Inflammatory macrophage treated with lipopolysaccharide for 4 hours (primary cell): ENCODE measurements around the gene HDHD5.
"Not testable (repeated sequence)": the region's sequence is repeated elsewhere in the genome, so short reads cannot be mapped to it uniquely, and the experiment has no call there.

ENCODE experiments used
- DNase-seq: peaks from one replicate; pipeline ENCODE4 v3.0.0-alpha.2; 2020

HDHD5 gene

DNA sequence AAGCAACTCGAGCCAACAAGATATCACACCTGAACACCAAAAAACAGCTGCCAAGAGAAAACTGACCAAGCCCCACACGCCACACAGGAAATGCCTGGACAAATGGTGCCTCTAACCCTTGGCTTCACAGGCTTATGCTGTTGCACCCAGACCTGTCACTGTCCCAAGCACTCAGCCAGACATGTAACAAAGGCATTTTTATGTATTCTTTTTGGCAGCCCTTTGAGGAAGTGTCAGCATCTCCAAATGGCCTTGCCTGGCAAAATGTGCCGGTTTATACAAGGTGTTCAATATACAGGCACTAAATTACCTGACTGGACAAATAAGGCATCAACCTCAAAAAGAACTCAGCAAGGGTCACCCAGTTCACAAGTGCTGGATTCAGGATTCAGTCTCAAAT is 6.1 kb downstream of the HDHD5 start:
- DNase-seq: no peak

DNA sequence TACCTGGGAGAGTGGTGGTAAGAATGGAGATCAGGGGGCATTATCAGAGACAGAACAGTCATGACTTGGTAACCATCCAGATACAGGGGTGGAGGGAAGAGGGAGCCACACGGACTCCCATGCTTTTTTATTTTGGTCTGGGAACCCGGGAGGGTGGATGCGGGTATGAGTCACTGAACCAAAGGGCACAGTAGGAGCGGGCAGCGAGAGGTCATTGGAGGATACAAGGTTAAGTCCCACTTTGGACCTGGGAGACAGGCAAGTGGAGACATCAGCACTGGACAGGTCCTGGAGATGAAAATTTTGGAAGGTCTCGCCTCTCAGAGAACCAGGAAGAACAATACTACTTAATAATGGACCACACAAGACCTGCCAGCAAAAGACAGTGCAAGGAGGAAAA is 6.7 kb downstream of the HDHD5 start:
- DNase-seq: no peak

DNA sequence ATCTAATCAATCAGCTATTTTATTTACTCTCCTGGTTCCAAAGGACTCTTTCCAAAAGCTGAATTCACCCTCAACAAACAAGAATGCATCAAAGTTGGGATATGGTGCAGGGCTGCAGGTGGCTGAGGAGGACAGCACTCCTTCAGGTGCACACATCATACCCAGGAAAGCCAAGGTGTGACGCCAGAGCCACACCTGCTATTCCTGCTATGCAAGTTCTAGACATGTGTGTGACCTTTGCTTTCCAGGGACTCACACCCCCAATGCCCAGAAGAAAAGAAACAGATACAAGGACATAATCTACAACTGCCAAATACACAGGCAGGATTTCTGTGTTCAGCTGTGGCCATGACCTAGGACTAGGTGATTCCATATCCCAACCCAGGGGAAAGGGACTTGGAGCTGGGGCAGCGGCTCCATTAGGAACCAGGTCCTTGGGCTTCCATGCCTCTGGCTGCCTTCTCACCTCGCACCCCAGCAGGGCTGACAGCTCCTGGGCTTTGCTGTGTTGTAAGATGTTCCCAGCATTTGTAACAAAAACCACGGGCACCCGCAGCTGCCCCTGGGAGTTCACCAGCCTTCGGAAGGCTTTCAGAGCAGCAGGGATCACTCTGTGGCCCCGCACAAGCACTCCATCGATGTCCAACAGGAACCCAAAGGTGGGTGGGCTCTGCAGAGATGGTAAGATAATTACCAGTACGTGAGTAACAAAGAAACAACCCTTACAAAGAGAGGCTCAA is 9.8 kb downstream of the HDHD5 start:
- DNase-seq: no peak

- not testable (repeated sequence) for DNase-seq
Measured at GRCh38 chr22:17147458-17147857, 11.6 kb downstream of the HDHD5 start.

DNA sequence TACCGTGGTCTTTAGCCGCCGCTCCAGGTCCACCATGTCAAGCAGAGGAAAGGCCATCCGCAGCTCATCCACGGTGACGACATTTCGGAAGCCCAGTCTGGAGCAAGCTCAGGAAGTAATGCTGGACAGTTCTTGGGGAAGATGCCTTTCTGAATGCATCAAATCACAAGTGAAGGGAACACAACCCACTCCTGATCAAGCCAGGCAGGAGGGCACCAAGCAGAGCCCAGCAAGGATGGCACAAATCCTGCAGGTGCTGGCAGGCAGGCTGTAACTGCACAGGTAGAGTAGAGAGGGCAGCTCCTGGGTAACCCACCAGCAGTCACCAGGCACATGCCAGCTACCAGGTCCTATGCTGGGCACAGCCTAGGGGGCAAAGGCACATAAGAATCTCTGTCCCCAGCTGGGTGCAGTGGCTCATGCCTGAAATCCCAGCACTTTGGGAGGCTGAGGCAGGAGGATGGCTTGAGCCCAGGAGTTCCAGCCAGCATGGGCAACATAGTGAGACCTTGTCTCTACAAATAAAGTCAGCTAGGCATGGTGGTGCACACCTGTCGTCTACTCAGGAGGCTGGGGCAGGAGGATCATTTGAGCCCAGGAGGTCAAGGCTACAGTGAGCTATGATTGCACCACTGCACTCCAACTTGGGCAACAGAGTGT is 13.9 kb downstream of the HDHD5 start:
- DNase-seq: no peak

DNA sequence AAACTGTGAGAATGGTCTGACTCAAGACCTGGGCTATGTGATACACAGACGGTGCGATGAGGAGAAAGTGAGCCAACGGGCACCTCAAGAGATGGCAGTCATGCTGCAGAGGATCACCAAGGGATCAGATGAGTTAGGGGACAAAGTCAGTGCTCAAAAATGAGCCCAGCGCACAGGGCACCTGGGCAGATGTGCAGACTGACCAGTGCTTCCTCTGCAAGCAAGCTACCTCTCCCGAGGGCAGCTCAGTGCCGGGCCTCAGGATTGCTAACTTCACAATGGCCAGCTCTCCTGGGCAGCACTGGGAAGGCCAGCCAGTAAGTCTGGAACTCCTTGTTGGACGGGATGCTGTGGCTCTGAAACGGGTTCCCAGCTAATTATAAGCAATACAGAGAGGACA is 15.3 kb downstream of the HDHD5 start:
- no peak for DNase-seq

DNA sequence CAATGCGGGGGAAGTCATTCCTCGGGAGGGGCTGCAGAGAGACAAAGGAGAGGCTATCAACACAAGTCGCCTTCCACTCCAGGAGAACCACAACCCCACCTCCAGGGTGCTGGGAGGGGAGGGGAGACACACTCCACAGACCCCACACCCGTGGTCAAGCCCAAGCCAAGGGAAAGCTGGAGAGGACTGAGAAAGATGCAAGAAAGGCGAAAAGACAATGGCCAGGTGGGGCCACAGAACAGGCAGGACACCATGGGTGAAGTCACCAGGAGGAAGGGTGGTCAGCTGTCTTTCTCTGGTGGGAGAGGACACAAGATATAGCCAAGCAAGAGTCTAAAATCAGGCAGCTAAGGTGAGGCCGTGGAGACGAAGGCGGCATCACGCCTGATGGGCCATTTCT is 16.0 kb downstream of the HDHD5 start:
- DNase-seq: no peak

DNA sequence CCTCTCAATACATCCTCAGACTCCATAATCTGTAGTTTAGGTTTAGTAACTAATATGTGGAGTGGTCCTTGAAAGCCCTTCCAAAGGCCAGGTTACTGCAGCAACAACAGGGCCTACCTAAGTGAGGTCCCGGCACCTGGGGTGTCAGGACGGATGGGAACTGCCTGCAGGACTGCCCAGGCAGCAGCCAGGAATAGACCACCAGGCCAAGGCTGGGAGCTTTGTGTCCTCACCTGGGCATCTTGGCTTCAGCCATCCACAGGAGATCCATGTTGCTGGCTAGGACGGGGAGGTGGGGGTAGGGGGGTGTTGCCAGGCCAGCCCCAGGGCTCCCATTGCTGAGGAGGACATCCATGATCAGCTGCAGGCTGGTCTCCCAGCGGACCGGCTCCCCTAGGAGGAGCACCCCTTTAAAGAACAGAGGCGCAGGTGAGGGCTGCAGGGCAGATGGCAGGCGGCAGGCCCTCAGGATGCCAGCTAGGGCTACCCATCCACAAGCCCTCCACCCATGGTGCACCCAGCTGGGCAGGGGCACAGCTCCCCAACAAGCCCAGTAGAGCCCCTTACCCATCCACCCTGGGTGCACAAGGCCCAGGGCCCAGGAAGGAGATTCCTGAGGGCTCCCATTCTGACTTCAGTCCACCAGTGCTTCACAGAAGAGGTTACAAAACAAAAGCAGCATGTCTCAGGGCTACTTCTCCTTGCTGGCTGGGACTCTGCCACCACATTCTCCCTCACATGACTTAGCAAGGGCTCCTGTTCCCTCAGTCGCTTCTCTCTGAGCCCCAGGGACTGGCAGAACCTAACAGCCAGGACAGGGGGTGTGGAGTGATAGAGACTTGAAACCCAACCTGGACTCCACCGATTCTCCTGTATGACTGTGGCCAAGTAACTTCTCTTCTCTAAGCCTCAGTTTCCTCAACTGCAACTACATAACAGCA is 18.0 kb downstream of the HDHD5 start:
- peak; percentile 32 for DNase-seq

DNA sequence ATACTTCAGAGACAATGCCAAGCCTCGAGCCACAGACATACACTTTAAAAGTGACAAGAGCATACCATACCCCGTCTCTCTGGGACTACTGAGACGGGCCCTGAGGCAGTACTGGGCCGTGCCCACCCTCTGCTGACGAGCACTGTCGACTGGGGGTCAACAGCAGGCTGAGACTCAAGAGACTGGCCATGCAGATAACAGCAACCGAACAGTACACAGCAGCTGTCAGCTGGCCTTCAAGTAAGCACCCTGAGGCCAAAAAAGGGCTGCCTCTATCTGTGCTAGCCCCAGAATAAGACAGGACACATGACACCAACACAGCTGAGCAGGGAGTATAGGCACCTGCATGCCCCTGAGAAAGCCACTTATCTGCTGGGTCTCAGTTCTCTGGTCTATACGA is 19.1 kb downstream of the HDHD5 start:
- no peak for DNase-seq

DNA sequence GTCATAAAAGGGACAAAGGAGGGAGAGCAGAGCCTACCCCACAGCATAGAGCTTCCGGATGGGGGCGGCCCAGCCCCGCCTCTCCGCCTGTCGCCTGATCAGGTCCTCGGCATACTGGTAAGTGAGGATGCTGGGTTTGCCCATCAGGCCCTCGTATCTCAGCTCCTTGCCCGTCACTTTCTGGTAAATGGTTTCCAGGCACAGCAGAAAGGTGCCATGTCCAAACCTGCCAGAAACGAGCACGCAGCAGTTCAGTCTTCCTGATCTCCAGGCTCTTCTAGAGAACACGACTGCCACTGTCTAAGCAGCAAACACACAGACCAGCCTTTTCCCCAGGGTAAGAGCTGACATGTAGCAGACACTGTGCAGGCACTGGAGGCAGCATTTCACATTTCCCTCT is 20.6 kb downstream of the HDHD5 start:
- DNase-seq: no peak

GRCh38 chr22:17137861-17138425 is 21.1 kb downstream of the HDHD5 start:
- no peak for DNase-seq

DNA sequence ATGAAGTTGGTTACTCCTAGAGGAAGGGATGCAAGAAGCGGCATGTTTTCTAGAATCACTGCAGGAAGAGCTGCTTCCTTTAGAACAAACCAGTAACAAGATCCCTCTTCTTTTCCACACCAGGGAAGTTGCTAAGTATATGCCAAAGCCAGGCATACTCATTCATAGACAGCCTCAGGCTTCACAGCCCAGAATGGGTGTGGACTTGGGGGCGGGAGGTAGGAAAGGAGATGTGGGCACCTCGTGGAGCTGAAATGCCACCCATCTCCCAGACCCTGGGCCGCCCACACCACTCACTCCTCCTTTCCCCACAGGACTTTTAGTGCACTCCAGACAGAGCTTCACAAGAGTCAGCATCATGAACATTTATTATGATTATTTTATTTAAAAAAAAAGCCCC is 21.9 kb downstream of the HDHD5 start:
- DNase-seq: no peak

DNA sequence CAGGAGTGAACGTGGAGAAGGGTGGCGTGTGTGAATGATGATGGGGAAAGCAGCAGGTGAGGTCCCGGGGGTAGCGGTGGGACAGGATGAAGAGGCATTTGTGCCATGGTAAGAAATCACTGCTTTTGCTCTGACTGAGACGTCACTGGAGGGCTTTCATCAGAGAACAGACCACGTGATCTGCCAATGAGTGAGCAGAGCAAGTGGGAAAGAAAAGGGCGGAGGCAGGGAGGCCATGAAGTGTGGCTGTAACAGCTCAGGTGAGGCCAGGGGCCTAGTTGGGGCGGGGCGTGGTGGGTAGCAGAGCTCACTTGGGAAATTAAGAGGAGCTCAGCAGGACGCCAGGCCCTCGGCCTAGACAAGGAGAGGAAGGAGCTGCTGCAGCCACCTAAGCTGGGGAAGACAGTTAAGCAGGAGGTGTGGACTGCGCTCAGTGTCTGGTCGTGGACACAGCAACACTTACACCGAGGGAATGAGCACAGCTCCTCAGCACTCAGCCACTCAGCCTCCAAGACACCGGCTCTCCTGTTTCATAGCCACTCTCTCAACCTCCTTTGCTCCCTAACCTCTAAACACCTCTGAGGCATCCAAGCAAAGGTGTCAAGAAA is 23.8 kb downstream of the HDHD5 start:
- no peak for DNase-seq

DNA sequence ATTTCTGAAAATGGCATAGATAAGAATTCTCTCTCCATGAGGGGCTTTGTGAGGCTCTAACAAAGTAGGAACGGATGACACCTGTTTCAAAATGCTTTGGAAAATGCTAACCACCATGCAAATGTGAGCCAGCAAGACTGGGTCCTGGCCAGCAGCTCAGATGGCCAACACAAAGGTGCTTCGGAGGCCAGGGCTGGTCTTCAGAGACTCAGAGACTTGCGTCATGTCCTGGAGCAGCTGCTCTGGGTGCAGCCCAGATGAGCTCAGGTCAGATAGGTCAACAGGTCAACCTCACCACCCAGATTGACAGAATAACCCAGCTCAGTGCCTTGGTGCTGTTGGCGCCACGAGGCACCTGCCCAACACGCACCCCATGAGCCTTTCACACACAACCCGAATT is 25.9 kb downstream of the HDHD5 start:
- no peak for DNase-seq

GRCh38 chr22:17132112-17132511 is 27.0 kb downstream of the HDHD5 start:
- no peak for DNase-seq

DNA sequence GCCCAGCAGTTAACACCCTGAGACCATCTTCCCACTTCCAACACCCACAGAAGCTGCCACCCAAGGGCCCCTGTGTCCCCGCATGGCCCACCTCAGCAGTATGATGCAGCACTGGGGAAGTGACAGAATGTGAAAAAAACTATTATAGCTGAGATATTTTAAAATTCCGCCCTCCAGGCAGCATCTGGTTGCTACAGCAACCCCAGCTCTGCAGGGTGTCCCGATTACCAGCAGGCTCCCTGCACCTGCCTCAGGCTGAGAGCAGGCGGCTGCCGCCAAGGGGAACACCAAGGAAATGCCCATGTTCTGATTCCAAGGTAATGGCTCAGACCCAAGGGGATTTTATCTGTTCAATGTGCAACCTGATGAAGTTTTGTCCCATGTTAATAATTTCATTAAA is 27.4 kb downstream of the HDHD5 start:
- DNase-seq: peak; percentile 39

DNA sequence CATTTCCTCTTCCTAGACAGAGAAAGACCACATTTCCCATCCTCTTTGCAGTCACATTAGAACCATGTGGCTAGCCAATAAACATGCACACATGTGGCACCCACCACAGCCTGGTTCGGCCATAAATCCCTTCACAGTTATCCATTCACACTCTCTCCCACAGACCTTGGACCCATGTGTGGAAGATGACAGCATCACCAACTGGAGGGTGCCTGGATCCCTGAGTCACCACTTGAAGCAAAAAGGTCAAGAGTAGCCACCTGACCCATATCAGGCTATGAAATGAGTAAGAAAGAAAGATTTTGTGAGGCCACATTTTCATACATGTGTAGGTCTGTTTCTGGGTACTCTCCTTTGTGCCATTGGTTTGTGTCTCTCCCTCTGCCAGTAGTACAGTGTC is 28.9 kb downstream of the HDHD5 start:
- no peak for DNase-seq

DNA sequence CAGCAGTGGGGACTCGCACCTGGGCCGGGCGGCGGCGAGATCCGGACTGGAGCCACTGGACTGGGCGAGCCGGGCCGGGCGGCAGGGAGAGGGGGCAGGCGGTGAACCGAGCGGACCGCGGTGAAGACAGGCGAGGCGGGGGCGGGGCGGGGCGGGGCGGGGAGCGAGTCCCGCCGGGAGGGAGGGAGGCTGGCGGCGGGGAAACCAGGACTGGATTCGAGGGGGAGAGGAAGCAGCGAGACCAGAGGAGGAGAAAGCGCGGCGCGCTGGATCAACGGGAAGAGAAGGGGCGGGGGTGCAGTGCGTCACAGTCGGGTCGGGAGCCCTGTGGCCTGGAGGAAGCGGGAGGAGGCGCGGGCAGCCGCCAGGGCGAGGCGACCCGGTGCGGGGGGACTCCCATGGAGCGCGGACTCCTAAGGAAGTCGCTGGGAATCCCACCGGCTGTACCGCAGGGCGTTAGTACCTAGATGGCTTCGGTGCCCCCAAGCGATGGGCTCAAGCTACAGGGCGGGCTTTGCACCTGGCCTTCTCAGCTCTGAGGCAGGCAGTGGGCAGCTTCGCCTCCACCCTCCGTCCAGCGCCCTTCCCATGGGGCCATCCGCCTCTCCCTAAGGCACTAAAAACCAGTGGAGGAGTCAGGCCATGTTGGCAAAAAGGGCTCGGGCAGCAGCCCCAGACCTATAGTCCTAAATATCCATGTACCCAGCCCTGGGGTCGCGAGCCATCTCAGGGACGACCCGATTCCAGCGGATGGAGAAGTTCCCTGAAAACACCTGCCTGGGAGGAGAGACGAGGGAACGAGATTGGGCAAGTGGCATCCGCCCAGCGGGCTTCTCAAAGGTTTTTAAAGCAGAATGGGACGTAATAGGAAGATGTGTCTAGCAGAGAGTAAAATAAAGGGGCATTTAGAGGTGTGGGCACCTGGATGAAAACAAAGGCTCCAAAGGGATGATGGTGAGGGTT is 37.6 kb downstream of the HDHD5 start, which contains the start of gene TMEM121B:
TSS of gene TMEM121B (minus strand) at position 128 of the 963 bp plus-strand sequence. CDS start 233 bp downstream, outside the sequence.
- DNase-seq: peak; percentile 77

DNA sequence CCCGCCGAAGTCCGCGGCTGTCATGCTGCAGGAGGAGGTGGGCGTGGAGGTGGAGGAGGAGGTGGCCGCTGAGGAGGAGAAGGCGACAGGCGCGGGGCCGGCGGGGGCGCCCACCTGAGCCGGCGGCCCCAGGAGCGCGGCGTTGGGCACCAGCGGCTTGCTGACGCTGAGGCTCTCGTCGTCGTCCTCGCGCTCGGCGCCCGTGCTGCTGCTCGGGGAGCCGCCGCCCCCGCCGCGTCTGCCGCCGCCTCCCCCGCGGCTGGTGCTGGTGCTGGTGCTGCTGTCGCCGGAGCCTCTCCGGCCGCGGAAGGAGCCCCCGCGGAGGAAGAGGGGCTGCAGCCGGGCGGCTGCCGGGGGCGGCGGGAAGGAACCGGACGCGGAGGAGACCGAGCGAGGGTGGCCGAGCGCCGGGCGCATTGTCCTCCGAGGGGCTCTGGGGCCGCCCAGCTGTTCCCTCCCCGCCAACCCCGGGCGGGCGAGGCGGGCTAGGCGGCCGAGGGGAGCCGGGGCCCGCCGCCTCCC is 38.3 kb downstream of the HDHD5 start:
- DNase-seq: no peak

GRCh38 chr22:17120281-17120680 is 38.8 kb downstream of the HDHD5 start:
- DNase-seq: no peak
